GM23338 (cell line): ENCODE data around the gene TBC1D10B.

Source experiments
- CREB1 ChIP-seq: fragments of 250-450 bp; sonication (Bioruptor Pico); IDR thresholded peaks from 2 replicates; pipeline ENCODE4 v1.5.0; 2020; ENCODE audit warnings: low read depth, mild to moderate bottlenecking, moderate library complexity
- CTCF ChIP-seq, 2 experiments: fragments of 200-600 bp in 1 of 2; sonication (generic) in 1 of 2; conservative IDR thresholded peaks; 2 replicates each; pipeline versions ENCODE4 v1.5.1 to v1.6.1; 2016 to 2017; ENCODE audit warnings: antibody characterized with exemption in 2 of 2, low read depth in 2 of 2, mild to moderate bottlenecking in 2 of 2, moderate library complexity in 1 of 2
- ETS1 ChIP-seq: IDR thresholded peaks from 2 replicates; pipeline ENCODE4 v1.6.1; 2016; ENCODE audit warnings: antibody characterized with exemption
- EZH2 ChIP-seq: fragments of 200-600 bp; sonication (generic); IDR thresholded peaks from one replicate; pipeline ENCODE4 v1.8.0; 2017; ENCODE audit warnings: antibody characterized with exemption, mild to moderate bottlenecking, low read depth; ENCODE audit not compliant: unreplicated experiment
- EZH2phosphoT487 ChIP-seq: fragments of 200-600 bp; sonication (generic); IDR thresholded peaks from one replicate; pipeline ENCODE4 v1.8.1; 2018; ENCODE audit warnings: antibody characterized with exemption; ENCODE audit not compliant: unreplicated experiment
- JUNB ChIP-seq: IDR thresholded peaks from one replicate; pipeline ENCODE4 v1.6.1; 2016; ENCODE audit warnings: antibody characterized with exemption; ENCODE audit not compliant: unreplicated experiment
- POLR2AphosphoS5 ChIP-seq: IDR thresholded peaks from 2 replicates; pipeline ENCODE4 v1.6.1; 2016; ENCODE audit warnings: antibody characterized with exemption, low read depth
- REST ChIP-seq: IDR thresholded peaks from one replicate; pipeline ENCODE4 v1.6.1; 2018; ENCODE audit warnings: antibody characterized with exemption; ENCODE audit not compliant: unreplicated experiment
- STAT1 ChIP-seq: IDR thresholded peaks from one replicate; pipeline ENCODE4 v1.6.1; 2016; ENCODE audit warnings: antibody characterized with exemption; ENCODE audit not compliant: unreplicated experiment
- ZNF114 ChIP-seq: fragments of 250-450 bp; sonication (Bioruptor Pico); IDR thresholded peaks from 2 replicates; pipeline ENCODE4 v1.5.0; 2020; ENCODE audit warnings: mild to moderate bottlenecking, moderate library complexity

GRCh38 chr16:30366511-30366910, 3.8 kb downstream of the TBC1D10B start:
- TF ChIP-seq CTCF (conservative IDR thresholded peaks at IDR 0.05; ENCODE audit: low read depth in 2 of 2) (no peak), EZH2 (no peak), REST (no peak), POLR2AphosphoS5 (no peak), CREB1 (CRISPR knock-in tag) (no peak), EZH2phosphoT487 (no peak), JUNB (no peak), ZNF114 (CRISPR knock-in tag) (no peak), STAT1 (no peak), ETS1 (no peak)
